GM12874 (cell line): ENCODE data around the gene RASL10A.

Experiments used
- TF ChIP-seq, protein P1 (sequence below): IDR thresholded peaks from 2 replicates; pipeline ENCODE4 v1.5.1; 2011; ENCODE audit warnings: low read depth, mild to moderate bottlenecking, control low read depth, low read length, moderate library complexity; ENCODE audit not compliant: insufficient read depth

Gene RASL10A

DNA sequence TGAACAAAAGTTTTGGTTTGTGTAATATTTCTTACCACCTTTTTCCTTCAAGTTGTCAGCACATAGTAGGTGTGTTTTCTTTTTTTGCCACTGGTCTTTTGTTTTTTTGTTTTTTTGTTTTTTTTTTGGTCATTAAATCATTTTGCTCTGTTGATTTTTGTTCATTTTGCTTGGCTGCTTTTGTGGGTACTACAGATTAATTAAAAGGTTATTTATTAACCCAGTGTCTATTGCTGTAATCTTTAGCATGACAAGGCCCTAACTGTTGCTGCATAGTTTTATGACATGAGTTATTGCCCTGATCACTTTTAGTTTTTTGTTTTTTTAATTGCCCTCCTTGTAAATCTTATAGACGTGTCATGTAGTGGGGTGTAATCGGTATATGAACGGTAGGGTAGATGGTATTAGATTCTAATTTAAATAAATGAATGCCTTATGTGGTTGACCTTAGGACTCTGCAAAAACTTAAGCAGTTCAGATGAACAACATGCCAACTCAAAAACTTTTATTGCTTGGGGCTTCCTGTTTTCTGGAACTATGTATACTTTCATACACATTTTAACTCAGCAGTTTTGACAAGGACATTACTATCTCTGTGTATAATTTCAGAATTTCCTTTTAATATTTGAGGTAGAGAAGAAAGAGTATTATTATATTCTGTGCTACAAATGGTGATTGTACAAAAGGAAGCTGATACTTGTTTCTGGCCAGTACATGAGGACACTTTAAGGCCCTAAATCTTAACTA, 39.5 kb downstream of the RASL10A start:
- TF ChIP-seq, protein P1, sequence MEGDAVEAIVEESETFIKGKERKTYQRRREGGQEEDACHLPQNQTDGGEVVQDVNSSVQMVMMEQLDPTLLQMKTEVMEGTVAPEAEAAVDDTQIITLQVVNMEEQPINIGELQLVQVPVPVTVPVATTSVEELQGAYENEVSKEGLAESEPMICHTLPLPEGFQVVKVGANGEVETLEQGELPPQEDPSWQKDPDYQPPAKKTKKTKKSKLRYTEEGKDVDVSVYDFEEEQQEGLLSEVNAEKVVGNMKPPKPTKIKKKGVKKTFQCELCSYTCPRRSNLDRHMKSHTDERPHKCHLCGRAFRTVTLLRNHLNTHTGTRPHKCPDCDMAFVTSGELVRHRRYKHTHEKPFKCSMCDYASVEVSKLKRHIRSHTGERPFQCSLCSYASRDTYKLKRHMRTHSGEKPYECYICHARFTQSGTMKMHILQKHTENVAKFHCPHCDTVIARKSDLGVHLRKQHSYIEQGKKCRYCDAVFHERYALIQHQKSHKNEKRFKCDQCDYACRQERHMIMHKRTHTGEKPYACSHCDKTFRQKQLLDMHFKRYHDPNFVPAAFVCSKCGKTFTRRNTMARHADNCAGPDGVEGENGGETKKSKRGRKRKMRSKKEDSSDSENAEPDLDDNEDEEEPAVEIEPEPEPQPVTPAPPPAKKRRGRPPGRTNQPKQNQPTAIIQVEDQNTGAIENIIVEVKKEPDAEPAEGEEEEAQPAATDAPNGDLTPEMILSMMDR: no peak

DNA sequence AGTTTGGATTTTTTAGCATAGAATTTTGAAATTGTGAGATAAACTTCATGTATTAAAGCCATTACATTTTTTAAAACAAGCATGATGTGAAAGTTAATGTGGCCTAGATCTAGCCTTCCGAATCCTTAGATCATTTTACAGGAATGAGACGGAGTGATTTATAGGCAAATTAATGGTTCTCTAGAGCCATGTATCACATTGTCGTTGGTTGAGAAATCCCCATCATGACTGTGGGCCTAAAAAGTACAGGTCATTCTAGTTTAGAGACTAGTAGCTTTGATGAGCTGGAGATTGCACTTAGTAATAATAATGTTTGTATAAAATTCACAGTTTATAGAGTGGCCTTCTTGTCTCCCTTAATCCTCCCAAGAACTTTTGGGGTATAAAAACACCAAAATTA, 40.3 kb downstream of the RASL10A start:
- TF ChIP-seq, protein P1: no peak

DNA sequence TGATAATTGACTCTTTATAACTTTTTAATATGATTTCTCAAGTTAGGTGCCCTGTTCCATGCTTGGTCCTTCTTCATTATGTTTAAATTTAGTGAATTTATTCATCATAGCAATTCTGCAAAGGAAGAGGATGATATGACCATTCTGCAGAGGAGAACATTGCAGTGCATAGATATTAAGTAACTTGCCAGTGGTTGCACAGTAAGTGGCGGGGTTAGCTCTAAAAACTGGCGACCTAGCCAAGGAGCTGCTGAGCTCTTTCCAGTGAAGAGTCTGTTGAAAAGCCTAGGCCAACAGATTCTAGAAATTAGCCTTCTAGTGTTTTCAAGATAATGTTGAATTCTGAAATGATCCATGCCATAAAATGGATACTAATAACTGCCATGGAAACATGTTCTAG, 42.9 kb downstream of the RASL10A start:
- TF ChIP-seq, protein P1: no peak

DNA sequence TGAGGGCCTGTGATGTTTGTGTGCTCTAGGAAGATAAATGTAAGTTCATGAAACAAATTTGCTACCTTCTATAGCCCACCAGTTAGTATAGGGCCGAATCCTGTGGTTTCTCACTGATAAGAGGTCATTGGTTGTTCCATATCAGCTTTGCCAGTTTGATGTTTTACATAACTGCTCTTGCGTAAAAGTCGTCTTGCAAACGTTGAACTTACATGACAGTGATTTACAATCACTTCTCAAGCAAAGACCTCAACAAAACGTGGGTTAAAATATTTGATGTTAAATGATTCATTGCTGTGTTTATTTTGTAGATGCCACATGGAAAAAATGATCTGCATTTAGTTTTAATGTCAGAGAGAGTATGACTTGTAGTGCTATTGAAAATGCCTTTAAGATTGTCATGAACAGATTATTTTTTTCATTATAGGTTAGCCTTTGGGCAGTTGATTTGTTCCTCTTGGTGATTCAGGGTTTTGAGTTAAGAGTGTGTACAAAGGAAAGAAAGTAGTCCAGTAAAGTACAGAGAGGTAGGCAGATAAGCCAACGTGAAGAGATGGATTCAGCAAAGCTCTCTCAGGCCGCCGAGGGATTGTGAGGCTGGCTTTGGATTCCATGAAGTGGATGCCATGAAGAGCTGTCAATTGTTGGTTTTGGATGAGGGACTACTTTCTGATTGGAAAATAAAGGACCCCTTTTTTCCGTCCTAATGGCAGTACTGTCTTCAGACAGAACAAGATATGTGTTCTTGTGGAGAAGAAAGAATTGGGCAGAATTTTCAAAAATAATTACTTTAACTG, 44.8 kb downstream of the RASL10A start:
- TF ChIP-seq, protein P1: no peak

DNA sequence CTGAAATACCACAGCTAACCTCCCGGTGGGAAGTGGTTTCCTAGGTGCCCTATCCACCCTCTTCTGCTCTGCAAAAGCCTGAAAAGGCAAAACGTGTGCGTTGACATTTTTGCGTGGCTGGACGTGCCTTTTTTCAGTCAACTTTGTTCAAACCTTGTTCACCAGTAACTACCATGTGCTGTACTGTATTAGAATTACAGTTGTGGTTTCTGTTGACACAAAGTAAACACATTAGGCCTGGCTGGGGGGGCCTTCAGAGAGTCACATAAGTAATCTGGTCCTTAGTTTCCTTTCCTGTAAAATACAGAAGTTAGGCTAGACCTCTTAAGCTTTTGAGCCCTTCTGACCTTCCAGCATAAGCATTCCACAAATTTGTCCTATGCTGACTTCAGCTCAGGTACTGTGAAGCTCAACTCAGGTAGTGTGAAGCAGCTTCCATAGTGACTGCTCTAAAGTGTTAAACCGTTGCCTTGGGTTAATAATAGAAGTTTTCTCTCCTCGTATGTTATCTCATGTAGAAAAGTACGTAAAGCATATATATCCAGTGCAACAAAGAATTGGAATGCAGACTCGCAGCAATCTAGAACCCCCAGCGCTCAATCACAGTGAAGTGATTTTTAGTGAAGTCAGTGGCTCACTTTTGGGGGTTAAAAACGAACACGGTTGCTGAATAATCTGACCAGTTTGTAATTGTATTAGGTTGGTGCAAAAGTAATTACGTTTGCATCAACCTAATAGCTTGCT, 45.6 kb downstream of the RASL10A start:
- TF ChIP-seq, protein P1: no peak

DNA sequence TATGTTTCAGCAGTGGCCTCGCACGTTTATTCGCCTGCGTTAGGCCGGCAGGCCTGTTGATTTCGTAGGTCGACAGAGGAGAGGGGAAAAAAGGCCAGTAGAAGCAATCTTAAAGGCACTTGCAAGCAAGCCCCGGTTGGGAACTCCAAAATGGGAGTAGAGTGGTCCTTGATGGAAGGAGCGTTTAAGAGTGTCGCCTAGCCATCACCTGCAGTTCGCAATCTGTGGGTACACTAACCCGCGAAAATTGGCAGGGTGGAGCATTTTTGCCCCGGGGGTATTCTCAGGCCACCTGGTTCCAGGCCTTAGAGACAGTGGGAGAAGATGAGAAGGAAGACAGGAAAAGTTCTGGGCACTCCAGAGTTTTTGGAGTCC, 46.3 kb downstream of the RASL10A start:
- TF ChIP-seq, protein P1: no peak
